HepG2 (cell line): ENCODE results near the gene CBFA2T2. TPM values are rescaled to one million over a fixed set of nuclear protein-coding genes. Genes with fewer than 3 reads are reported as not detected.

Source experiments
- ARHGAP35 ChIP-seq: sonication (generic); formaldehyde crosslinking; IDR thresholded peaks from 2 replicates; pipeline ENCODE4 v1.9.0; 2022; ENCODE audit warnings: mild to moderate bottlenecking, inconsistent platforms, moderate library complexity, missing genetic modification reagents, borderline replicate concordance
- ARNT2 ChIP-seq: sonication (generic); formaldehyde crosslinking; IDR thresholded peaks from 2 replicates; pipeline ENCODE4 v1.8.0; 2022; ENCODE audit warnings: mild to moderate bottlenecking, low read depth, missing genetic modification reagents, moderate library complexity
- CBX1 ChIP-seq: IDR thresholded peaks from one replicate; pipeline ENCODE4 v1.6.1; 2016; ENCODE audit warnings: antibody characterized with exemption, low read depth
- CBX2 ChIP-seq, 2 experiments: fragments of 200-600 bp in 1 of 2; sonication (generic); formaldehyde crosslinking in 1 of 2; IDR thresholded peaks; 2 replicates each; pipeline versions ENCODE4 v1.7.0 to v1.8.1; 2018 to 2022; ENCODE audit warnings: low read depth in 2 of 2, low read length in 1 of 2, mild to moderate bottlenecking in 1 of 2, missing genetic modification reagents in 1 of 2
- EZH2 ChIP-seq: conservative IDR thresholded peaks from 2 replicates; pipeline ENCODE4 v1.6.1; 2012; ENCODE audit warnings: mild to moderate bottlenecking, low read depth, low read length, moderate library complexity
- MTF1 ChIP-seq: sonication (generic); formaldehyde crosslinking; IDR thresholded peaks from 2 replicates; pipeline ENCODE4 v1.5.0; 2020; ENCODE audit warnings: missing genetic modification reagents
- NFE2L2 ChIP-seq: fragments of 150-350 bp; IDR thresholded peaks from 2 replicates; pipeline ENCODE4 v1.6.1; 2014; ENCODE audit warnings: low read length
- PTBP1 ChIP-seq: fragments of 200-400 bp; formaldehyde crosslinking; IDR thresholded peaks from 2 replicates; pipeline ENCODE4 v1.6.1; 2018; ENCODE audit warnings: low read length, low read depth; ENCODE audit not compliant: poor library complexity, severe bottlenecking
- SAFB2 ChIP-seq: sonication (generic); formaldehyde crosslinking; IDR thresholded peaks from 2 replicates; pipeline ENCODE4 v1.5.1; 2020; ENCODE audit warnings: missing genetic modification reagents, low read depth, mild to moderate bottlenecking, borderline replicate concordance
- SMARCE1 ChIP-seq: fragments of 450-650 bp; IDR thresholded peaks from 2 replicates; pipeline ENCODE4 v1.6.1; 2017; ENCODE audit warnings: borderline replicate concordance
- ZC3H4 ChIP-seq: sonication (generic); formaldehyde crosslinking; IDR thresholded peaks from 2 replicates; pipeline ENCODE4 v1.4.0; 2020; ENCODE audit warnings: missing genetic modification reagents, borderline replicate concordance
- ZNF333 ChIP-seq: sonication (generic); formaldehyde crosslinking; IDR thresholded peaks from 2 replicates; pipeline ENCODE4 v1.4.0; 2020; ENCODE audit warnings: mild to moderate bottlenecking, missing genetic modification reagents, borderline replicate concordance
- ZNF430 ChIP-seq: sonication (generic); formaldehyde crosslinking; IDR thresholded peaks from 2 replicates; pipeline ENCODE4 v1.9.0; 2021; ENCODE audit warnings: mild to moderate bottlenecking, missing genetic modification reagents
- ZNF501 ChIP-seq: sonication (generic); formaldehyde crosslinking; IDR thresholded peaks from 2 replicates; pipeline ENCODE4 v1.5.1; 2020; ENCODE audit warnings: mild to moderate bottlenecking, moderate library complexity, missing genetic modification reagents
- ZNF546 ChIP-seq: sonication (generic); formaldehyde crosslinking; conservative IDR thresholded peaks from 2 replicates; pipeline ENCODE4 v1.8.1; 2023; ENCODE audit warnings: mild to moderate bottlenecking, missing genetic modification reagents
- ZNF724P ChIP-seq: sonication (generic); formaldehyde crosslinking; IDR thresholded peaks from 2 replicates; pipeline ENCODE4 v1.8.0; 2022; ENCODE audit warnings: missing genetic modification reagents, borderline replicate concordance
- ZNF747 ChIP-seq: sonication (generic); formaldehyde crosslinking; IDR thresholded peaks from 2 replicates; pipeline ENCODE4 v1.8.1; 2023; ENCODE audit warnings: missing genetic modification reagents, mild to moderate bottlenecking, borderline replicate concordance
- polyA plus RNA-seq, 8 experiments: library from polyadenylated mRNA; depleted of rRNA in 3 of 8; stranded (reverse) in 7 of 8; unstranded in 1 of 8; fragments of >200 nt; fragmentation: Illumina TruSeq in 4 of 8; extraction: Trizol in 4 of 8; gene quantifications; 2 replicates each; pipeline versions ENCODE4 v1.2.1 to v1.2.3, GENCODE V29; 2011 to 2016; ENCODE audit warnings: low read depth in 4 of 8, missing spikeins in 1 of 8, mixed read lengths in 1 of 8; ENCODE audit not compliant: insufficient read depth in 1 of 8
- total RNA-seq, 5 experiments: library from RNA; depleted of rRNA; stranded (reverse); fragments of >200 nt; fragmentation: Illumina TruSeq; extraction: Trizol; gene quantifications; 2 replicates each; pipeline ENCODE4 v1.2.3, GENCODE V29; 2016; ENCODE audit warnings: low read depth in 1 of 5
- TF ChIP-seq, protein P1 (sequence below): sonication (generic); formaldehyde crosslinking; IDR thresholded peaks from 2 replicates; pipeline ENCODE4 v1.8.0; 2022; ENCODE audit warnings: mild to moderate bottlenecking, missing genetic modification reagents; ENCODE audit not compliant: insufficient replicate concordance
- TF ChIP-seq, protein P2 (sequence below): sonication (generic); formaldehyde crosslinking; IDR thresholded peaks from 2 replicates; pipeline ENCODE4 v1.4.0; 2020; ENCODE audit warnings: missing genetic modification reagents, borderline replicate concordance
- TF ChIP-seq, protein P3 (sequence below): sonication (generic); formaldehyde crosslinking; conservative IDR thresholded peaks from 2 replicates; pipeline ENCODE4 v1.4.0; 2020; ENCODE audit warnings: missing genetic modification reagents

The CBFA2T2 gene
- total and polyA plus RNA-seq, 2 of the 13 experiments (the other 11 are each of a cell fraction or from before 2014, with no cell fraction given), result 6.3 to 21.2 TPM

DNA sequence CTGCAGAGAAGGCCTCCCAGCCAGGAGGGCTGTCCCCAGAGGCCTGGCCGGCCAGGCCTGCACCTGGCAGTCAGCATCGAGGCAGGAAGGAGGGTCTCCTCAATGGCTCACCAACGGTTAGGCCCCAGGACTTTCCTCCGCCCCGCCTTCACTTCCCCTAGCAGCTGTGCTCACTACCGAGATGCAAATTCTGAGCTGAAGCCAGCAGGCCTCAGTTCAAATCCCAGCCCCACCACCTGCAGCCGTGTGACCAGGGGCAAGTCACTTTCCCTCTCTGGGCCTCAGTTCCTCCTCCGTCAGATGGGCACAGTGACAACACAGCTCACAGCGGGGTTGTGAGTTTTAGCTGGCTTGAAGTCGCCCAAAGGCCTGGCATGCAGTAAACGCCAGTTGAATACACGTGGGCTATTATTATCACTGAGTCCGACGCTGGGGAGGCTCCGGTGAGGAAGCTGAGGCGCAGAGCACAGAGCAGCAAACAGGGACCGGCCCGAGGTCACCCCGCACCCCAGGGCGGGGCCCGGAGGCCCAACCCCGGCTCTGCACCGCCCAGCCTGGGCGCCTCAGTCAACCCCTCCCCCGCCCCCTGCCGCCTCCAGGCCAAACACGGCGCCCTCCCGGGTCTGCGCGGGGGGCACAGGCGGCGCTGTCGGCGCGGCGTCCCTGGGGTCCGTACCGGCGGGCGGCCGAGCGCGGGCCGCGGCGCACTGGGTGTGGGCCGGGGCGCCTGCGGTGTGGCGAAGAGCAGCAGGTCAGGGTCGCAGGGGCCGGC, 195.6 kb downstream of the CBFA2T2 start (continued):
- TF ChIP-seq, protein P1, sequence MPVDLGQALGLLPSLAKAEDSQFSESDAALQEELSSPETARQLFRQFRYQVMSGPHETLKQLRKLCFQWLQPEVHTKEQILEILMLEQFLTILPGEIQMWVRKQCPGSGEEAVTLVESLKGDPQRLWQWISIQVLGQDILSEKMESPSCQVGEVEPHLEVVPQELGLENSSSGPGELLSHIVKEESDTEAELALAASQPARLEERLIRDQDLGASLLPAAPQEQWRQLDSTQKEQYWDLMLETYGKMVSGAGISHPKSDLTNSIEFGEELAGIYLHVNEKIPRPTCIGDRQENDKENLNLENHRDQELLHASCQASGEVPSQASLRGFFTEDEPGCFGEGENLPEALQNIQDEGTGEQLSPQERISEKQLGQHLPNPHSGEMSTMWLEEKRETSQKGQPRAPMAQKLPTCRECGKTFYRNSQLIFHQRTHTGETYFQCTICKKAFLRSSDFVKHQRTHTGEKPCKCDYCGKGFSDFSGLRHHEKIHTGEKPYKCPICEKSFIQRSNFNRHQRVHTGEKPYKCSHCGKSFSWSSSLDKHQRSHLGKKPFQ (CRISPR knock-in tag), result peak; percentile 15
- TF ChIP-seq SAFB2 (CRISPR knock-in tag) (no peak), ZNF546 (CRISPR knock-in tag) (no peak; the same call in 1 of the 2 replicates), CBX2 (IDR thresholded peaks at IDR 0.05; ENCODE audit: low read depth, low read length) (no peak), CBX2 (CRISPR knock-in tag; IDR thresholded peaks at IDR 0.05; ENCODE audit: low read depth) (no peak), ZNF724P (CRISPR knock-in tag) (peak; percentile 83; the same call in 1 of the 2 replicates), ZNF747 (CRISPR knock-in tag) (no peak), EZH2 (no peak), ZC3H4 (CRISPR knock-in tag) (no peak), ZNF501 (CRISPR knock-in tag) (0 out of 2 replicates have a peak, but pooled peaks have one; percentile 34), ZNF430 (CRISPR knock-in tag) (no peak), SMARCE1 (no peak), CBX1 (peak; percentile 64), PTBP1 (no peak), ARHGAP35 (CRISPR knock-in tag) (no peak), ARNT2 (peak; percentile 57; the same call in 1 of the 2 replicates), MTF1 (CRISPR knock-in tag) (0 out of 2 replicates have a peak, but pooled peaks have one; percentile 47), ZNF333 (CRISPR knock-in tag) (peak; percentile 72; the same call in 1 of the 2 replicates), NFE2L2 (no peak)
- TF ChIP-seq, protein P2, sequence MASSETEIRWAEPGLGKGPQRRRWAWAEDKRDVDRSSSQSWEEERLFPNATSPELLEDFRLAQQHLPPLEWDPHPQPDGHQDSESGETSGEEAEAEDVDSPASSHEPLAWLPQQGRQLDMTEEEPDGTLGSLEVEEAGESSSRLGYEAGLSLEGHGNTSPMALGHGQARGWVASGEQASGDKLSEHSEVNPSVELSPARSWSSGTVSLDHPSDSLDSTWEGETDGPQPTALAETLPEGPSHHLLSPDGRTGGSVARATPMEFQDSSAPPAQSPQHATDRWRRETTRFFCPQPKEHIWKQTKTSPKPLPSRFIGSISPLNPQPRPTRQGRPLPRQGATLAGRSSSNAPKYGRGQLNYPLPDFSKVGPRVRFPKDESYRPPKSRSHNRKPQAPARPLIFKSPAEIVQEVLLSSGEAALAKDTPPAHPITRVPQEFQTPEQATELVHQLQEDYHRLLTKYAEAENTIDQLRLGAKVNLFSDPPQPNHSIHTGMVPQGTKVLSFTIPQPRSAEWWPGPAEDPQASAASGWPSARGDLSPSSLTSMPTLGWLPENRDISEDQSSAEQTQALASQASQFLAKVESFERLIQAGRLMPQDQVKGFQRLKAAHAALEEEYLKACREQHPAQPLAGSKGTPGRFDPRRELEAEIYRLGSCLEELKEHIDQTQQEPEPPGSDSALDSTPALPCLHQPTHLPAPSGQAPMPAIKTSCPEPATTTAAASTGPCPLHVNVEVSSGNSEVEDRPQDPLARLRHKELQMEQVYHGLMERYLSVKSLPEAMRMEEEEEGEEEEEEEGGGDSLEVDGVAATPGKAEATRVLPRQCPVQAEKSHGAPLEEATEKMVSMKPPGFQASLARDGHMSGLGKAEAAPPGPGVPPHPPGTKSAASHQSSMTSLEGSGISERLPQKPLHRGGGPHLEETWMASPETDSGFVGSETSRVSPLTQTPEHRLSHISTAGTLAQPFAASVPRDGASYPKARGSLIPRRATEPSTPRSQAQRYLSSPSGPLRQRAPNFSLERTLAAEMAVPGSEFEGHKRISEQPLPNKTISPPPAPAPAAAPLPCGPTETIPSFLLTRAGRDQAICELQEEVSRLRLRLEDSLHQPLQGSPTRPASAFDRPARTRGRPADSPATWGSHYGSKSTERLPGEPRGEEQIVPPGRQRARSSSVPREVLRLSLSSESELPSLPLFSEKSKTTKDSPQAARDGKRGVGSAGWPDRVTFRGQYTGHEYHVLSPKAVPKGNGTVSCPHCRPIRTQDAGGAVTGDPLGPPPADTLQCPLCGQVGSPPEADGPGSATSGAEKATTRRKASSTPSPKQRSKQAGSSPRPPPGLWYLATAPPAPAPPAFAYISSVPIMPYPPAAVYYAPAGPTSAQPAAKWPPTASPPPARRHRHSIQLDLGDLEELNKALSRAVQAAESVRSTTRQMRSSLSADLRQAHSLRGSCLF (CRISPR knock-in tag), result no peak
- TF ChIP-seq, protein P3, sequence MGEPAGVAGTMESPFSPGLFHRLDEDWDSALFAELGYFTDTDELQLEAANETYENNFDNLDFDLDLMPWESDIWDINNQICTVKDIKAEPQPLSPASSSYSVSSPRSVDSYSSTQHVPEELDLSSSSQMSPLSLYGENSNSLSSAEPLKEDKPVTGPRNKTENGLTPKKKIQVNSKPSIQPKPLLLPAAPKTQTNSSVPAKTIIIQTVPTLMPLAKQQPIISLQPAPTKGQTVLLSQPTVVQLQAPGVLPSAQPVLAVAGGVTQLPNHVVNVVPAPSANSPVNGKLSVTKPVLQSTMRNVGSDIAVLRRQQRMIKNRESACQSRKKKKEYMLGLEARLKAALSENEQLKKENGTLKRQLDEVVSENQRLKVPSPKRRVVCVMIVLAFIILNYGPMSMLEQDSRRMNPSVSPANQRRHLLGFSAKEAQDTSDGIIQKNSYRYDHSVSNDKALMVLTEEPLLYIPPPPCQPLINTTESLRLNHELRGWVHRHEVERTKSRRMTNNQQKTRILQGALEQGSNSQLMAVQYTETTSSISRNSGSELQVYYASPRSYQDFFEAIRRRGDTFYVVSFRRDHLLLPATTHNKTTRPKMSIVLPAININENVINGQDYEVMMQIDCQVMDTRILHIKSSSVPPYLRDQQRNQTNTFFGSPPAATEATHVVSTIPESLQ (CRISPR knock-in tag), result no peak
